LNCaP clone FGC (cell line): ENCODE data around the gene OLR1.
"Not testable (repeated sequence)": the region's sequence is repeated elsewhere in the genome, so short reads cannot be mapped to it uniquely, and the experiment has no call there.

Experiments
- DNase-seq: peaks from one replicate; pipeline ENCODE4 v3.0.0-alpha.2; 2011; ENCODE audit warnings: low read depth
- H3K4me3 ChIP-seq: 2 replicates; pipeline ENCODE4 v1.5.1; 2011; ENCODE audit warnings: mild to moderate bottlenecking, low read depth, low read length, control low read depth
- CTCF ChIP-seq: IDR thresholded peaks from 2 replicates; pipeline ENCODE4 v1.5.1; 2012; ENCODE audit warnings: mild to moderate bottlenecking; ENCODE audit not compliant: control insufficient read depth, insufficient read depth; ENCODE audit errors: extremely low read depth

Gene OLR1

GRCh38 chr12:10189653-10190052 lies 17.7 kb upstream of the OLR1 start:
- no peak for TF ChIP-seq CTCF
- H3K4me3 ChIP-seq = no peak overlapping the region
- DNase-seq = no peak

- not testable (repeated sequence) for H3K4me3 ChIP-seq, DNase-seq
These were observed 15.0 kb upstream of the OLR1 start for GRCh38 chr12:10186958-10187357.

GRCh38 chr12:10186299-10186698 lies 14.4 kb upstream of the OLR1 start:
- no peak overlapping the region for H3K4me3 ChIP-seq
- no peak for DNase-seq
- no peak for TF ChIP-seq CTCF

- H3K4me3 ChIP-seq = no peak overlapping the region
- TF ChIP-seq CTCF = no peak
- DNase-seq = no peak
These were observed 12.4 kb upstream of the OLR1 start for GRCh38 chr12:10184261-10184843.

- TF ChIP-seq CTCF = no peak
- H3K4me3 ChIP-seq = no peak overlapping the region
- DNase-seq = no peak
These were observed 10.6 kb upstream of the OLR1 start for GRCh38 chr12:10182354-10183049.

- TF ChIP-seq CTCF = no peak
- no peak overlapping the region for H3K4me3 ChIP-seq
- no peak for DNase-seq
These were observed 7.8 kb upstream of the OLR1 start for GRCh38 chr12:10179776-10180181.

GRCh38 chr12:10178821-10179220 lies 6.9 kb upstream of the OLR1 start, which contains the start of gene TMEM52B:
TMEM52B (plus strand) TSS chr12:10179032; CDS start chr12:10179575, 543 bp downstream.
- H3K4me3 ChIP-seq = no peak within 1 kb of the TSS
- no peak for DNase-seq
- TF ChIP-seq CTCF = no peak
